Measurements from ENCODE around the gene RBM24.

GRCh38 chr6:17278289-17279063, 2.7 kb upstream of the RBM24 start:
- TF ChIP-seq CTCF (conservative IDR thresholded peaks at IDR 0.05) (no peak), ZFX (IDR thresholded peaks at IDR 0.05) (no peak)
